ENCODE measurements around the gene IGF1. TPM values are rescaled to one million over a fixed set of nuclear protein-coding genes. Genes with fewer than 3 reads are reported as not detected.

IGF1 gene
- total and polyA plus RNA-seq, 8 donors, result 15.7 to 99.9 (median 25.7) TPM

- TF ChIP-seq, protein P1, sequence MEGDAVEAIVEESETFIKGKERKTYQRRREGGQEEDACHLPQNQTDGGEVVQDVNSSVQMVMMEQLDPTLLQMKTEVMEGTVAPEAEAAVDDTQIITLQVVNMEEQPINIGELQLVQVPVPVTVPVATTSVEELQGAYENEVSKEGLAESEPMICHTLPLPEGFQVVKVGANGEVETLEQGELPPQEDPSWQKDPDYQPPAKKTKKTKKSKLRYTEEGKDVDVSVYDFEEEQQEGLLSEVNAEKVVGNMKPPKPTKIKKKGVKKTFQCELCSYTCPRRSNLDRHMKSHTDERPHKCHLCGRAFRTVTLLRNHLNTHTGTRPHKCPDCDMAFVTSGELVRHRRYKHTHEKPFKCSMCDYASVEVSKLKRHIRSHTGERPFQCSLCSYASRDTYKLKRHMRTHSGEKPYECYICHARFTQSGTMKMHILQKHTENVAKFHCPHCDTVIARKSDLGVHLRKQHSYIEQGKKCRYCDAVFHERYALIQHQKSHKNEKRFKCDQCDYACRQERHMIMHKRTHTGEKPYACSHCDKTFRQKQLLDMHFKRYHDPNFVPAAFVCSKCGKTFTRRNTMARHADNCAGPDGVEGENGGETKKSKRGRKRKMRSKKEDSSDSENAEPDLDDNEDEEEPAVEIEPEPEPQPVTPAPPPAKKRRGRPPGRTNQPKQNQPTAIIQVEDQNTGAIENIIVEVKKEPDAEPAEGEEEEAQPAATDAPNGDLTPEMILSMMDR (IDR thresholded peaks at IDR 0.05), result no peak
- Histone ChIP-seq H3K36me3 (no peaks in the 10 kb centered on the region), H3K27me3 (no peaks in the 10 kb centered on the region), H3K4me1 (no peaks in the 10 kb centered on the region), H3K4me3 (no peak overlapping the region), H3K27ac (no peak overlapping the region), H3K9me3 (no peaks in the 10 kb centered on the region)
- intact Hi-C loops (cut with DNase I), result no loop called here
- no peak for ATAC-seq
- DNase-seq, result no peak
These were observed 80.7 kb downstream of the IGF1 start for GRCh38 chr12:102399653-102400052.

DNA sequence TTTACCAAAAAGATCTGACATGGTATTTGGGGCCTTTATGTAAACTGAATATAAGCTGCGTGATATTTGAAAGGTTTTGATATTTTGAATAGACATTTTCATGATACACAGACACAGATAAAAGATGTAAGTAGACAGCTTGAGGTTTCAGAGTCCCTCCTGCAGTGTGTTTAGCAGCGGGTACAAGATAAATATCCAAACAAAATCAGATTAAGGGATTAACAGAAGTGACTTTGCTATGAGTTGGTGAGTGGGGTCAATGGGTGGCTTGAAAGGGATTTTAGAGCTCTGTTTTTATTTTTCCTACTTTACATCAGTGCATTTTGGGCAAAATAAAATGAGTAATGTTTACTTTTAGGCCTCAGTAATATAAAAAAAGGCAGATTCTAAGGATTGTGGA, 84.1 kb downstream of the IGF1 start:
- Histone ChIP-seq H3K36me3 (no peaks in the 10 kb centered on the region), H3K9me3 (no peaks in the 10 kb centered on the region), H3K4me3 (no peak overlapping the region), H3K27me3 (no peaks in the 10 kb centered on the region), H3K4me1 (no peaks in the 10 kb centered on the region), H3K27ac (no peak overlapping the region)
- intact Hi-C loops (cut with DNase I), result no loop called here
- no peak for ATAC-seq
- TF ChIP-seq, protein P1 (IDR thresholded peaks at IDR 0.05), result no peak
- DNase-seq, result no peak

DNA sequence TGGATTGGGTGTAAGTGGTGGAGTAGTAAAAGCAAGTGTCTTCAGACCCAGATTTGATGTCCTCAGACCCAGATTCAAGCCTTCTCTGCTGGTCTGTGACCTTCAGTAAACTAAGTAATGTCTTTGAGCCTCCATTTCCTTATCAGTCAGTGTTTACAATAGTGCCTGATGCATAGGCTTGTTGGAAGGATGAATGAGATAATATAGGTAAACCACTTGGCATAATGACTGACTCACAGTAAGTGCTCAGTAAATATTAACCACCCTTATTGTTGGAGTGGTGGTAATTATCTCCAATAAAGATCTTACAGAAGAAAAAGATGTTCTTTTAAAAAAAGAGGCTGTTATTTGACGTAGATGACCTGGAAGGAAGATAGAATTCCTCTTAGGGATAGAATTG, 86.2 kb downstream of the IGF1 start:
- Histone ChIP-seq H3K27me3 (no peaks in the 10 kb centered on the region), H3K27ac (no peak overlapping the region), H3K36me3 (no peaks in the 10 kb centered on the region), H3K4me1 (no peaks in the 10 kb centered on the region), H3K4me3 (no peak overlapping the region), H3K9me3 (no peaks in the 10 kb centered on the region)
- no peak for ATAC-seq
- intact Hi-C loops (cut with DNase I), result no loop called here
- TF ChIP-seq, protein P1 (IDR thresholded peaks at IDR 0.05), result no peak
- no peak for DNase-seq

- intact Hi-C loops (cut with DNase I), result no loop called here
- H3K36me3 ChIP-seq, result no peaks in the 10 kb centered on the region
- H3K27me3 ChIP-seq, result no peaks in the 10 kb centered on the region
- peaks cover 0 to 3% of the 10 kb centered on the region in 2 donors for H3K4me1 ChIP-seq
- TF ChIP-seq, protein P1 (IDR thresholded peaks at IDR 0.05), result no peak
- H3K27ac ChIP-seq, result no peak overlapping the region
- no peak for DNase-seq
- H3K9me3 ChIP-seq, result no peaks in the 10 kb centered on the region
- no peak for ATAC-seq
- no peak overlapping the region for H3K4me3 ChIP-seq
These were observed 90.3 kb downstream of the IGF1 start for GRCh38 chr12:102390068-102390467.

GRCh38 chr12:102388469-102388868, 91.9 kb downstream of the IGF1 start:
- H3K4me3 ChIP-seq, result no peak overlapping the region
- H3K27ac ChIP-seq, result no peak overlapping the region
- peaks cover 0 to 9% of the 10 kb centered on the region in 2 donors for H3K9me3 ChIP-seq
- no peaks in the 10 kb centered on the region for H3K36me3 ChIP-seq
- intact Hi-C loops (cut with DNase I), result no loop called here
- TF ChIP-seq, protein P1 (IDR thresholded peaks at IDR 0.05), result no peak
- H3K4me1 ChIP-seq, result peaks cover 0 to 3% of the 10 kb centered on the region in 2 donors
- no peak for DNase-seq
- ATAC-seq, result no peak
- no peaks in the 10 kb centered on the region for H3K27me3 ChIP-seq
